Retinal pigment epithelial cell (primary cell): ENCODE measurements around the gene ZP3.
"Not testable (repeated sequence)": the region's sequence is repeated elsewhere in the genome, so short reads cannot be mapped to it uniquely, and the experiment has no call there.

Experiments used
- DNase-seq: peaks from one replicate; pipeline ENCODE4 v3.0.0-alpha.2; 2010; ENCODE audit warnings: low read depth
- H3K4me3 ChIP-seq: 2 replicates; pipeline ENCODE4 v1.5.1; 2011; ENCODE audit warnings: mild to moderate bottlenecking, low read length, control low read depth, moderate library complexity
- CTCF ChIP-seq: conservative IDR thresholded peaks from 2 replicates; pipeline ENCODE4 v1.5.1; 2011; ENCODE audit warnings: low read depth, low read length, control low read depth, inconsistent platforms

The ZP3 gene

GRCh38 chr7:76408121-76408560, 16.6 kb upstream of the ZP3 start:
- TF ChIP-seq CTCF: no peak
- H3K4me3 ChIP-seq: no peak overlapping the region

GRCh38 chr7:76409537-76409936, 15.2 kb upstream of the ZP3 start, which contains the start of gene SSC4D:
Gene SSC4D (minus strand): TSS chr7:76409697. CDS start chr7:76404439, 5,258 bp downstream.
- no peak for DNase-seq
- H3K4me3 ChIP-seq: no peak within 1 kb of the TSS
- TF ChIP-seq CTCF: no peak

More at GRCh38 chr7:76408121-76408560, 16.6 kb upstream of the ZP3 start:
- no peak for DNase-seq

- no peak for DNase-seq
- TF ChIP-seq CTCF: no peak
- no peak overlapping the region for H3K4me3 ChIP-seq
Measured at GRCh38 chr7:76411626-76412025, 13.1 kb upstream of the ZP3 start.

GRCh38 chr7:76412249-76412648, 12.5 kb upstream of the ZP3 start:
- H3K4me3 ChIP-seq: no peak overlapping the region
- no peak for DNase-seq
- no peak for TF ChIP-seq CTCF

- H3K4me3 ChIP-seq, DNase-seq: not testable (repeated sequence)
Measured at GRCh38 chr7:76417654-76418310, 7.0 kb upstream of the ZP3 start.

GRCh38 chr7:76421097-76421496, 3.7 kb upstream of the ZP3 start:
- not testable (repeated sequence) for H3K4me3 ChIP-seq
- DNase-seq: peak; percentile 97

- TF ChIP-seq CTCF: no peak
- H3K4me3 ChIP-seq: no peak overlapping the region
- peak; percentile 28 for DNase-seq
Measured at GRCh38 chr7:76423666-76424412, 911 bp upstream of the ZP3 start.

- no peak for DNase-seq
- TF ChIP-seq CTCF: no peak
Measured at GRCh38 chr7:76425156-76425555, 406 bp downstream of the ZP3 start.

GRCh38 chr7:76425558-76425957, 808 bp downstream of the ZP3 start:
- H3K4me3 ChIP-seq, DNase-seq: not testable (repeated sequence)

More at GRCh38 chr7:76425156-76425555, 406 bp downstream of the ZP3 start:
- H3K4me3 ChIP-seq: no peak overlapping the region
